ENCODE measurements around the gene TRIM29.

Gene TRIM29

DNA sequence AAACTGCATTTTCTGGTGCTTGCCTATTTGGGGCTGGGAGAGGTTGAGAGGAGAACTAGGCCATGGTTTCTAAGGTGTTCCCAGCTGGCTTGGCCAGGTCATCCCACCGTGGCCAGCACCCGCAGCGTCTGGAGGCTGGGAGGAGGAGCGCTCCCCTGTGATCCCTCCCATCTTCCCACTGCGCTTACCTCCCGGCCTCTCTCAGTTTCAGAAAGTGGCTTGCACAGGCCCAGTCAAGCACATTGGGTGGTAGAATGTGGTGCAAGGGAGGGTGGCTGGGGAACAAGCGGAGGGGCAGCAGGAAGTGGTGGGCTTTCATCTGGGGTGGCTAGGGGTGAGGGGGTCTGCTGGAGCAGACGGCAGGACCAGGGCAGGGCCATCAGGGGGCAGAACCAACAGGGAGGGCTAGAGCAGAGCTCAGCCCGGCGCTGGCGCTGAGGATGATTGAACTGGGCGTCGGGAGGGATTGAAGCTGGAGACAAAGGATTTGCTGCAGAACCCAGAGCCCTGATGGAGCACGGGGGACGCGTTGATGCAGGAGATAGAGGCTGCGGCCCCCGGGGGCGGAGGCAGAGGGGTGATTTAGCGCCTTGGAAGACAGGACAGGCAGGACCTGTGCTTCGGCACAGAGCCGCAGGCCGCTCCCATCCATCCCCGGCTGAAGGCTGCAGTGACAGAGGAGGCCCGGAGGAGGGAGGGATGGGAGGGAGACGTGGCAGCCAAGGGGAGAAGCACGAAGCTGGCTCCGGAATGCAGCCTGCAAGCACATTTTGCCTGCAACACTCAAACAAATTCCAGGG lies 76.0 kb downstream of the TRIM29 start:
- TF ChIP-seq, protein P1, sequence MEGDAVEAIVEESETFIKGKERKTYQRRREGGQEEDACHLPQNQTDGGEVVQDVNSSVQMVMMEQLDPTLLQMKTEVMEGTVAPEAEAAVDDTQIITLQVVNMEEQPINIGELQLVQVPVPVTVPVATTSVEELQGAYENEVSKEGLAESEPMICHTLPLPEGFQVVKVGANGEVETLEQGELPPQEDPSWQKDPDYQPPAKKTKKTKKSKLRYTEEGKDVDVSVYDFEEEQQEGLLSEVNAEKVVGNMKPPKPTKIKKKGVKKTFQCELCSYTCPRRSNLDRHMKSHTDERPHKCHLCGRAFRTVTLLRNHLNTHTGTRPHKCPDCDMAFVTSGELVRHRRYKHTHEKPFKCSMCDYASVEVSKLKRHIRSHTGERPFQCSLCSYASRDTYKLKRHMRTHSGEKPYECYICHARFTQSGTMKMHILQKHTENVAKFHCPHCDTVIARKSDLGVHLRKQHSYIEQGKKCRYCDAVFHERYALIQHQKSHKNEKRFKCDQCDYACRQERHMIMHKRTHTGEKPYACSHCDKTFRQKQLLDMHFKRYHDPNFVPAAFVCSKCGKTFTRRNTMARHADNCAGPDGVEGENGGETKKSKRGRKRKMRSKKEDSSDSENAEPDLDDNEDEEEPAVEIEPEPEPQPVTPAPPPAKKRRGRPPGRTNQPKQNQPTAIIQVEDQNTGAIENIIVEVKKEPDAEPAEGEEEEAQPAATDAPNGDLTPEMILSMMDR (IDR thresholded peaks at IDR 0.05; ENCODE audit: control insufficient read depth, insufficient read depth, low read depth, low read length, missing control alignments), result no peak
- no peak for DNase-seq (ENCODE audit: low read depth)
- no peak overlapping the region for H3K4me3 ChIP-seq (ENCODE audit: control insufficient read depth, low read depth, low read length)
